ENCODE measurements around the gene CLCN1. TPM values are rescaled to one million over a fixed set of nuclear protein-coding genes. Genes with fewer than 3 reads are reported as not detected.

The CLCN1 gene
- not detected for total RNA-seq
- long read RNA-seq = 0 reads

GRCh38 chr7:143315776-143316175 is at the start of gene CLCN1:
Gene CLCN1 (plus strand): TSS chr7:143316111. CDS start chr7:143316213, 102 bp downstream.
- intact Hi-C loops (cut with micrococcal nuclease) = no loop called here
- DNase-seq (no peak), ATAC-seq (no peak)

- ATAC-seq (no peak), DNase-seq (no peak)
- intact Hi-C loops (cut with micrococcal nuclease) = no loop called here
Observed at GRCh38 chr7:143269251-143269650, 46.7 kb upstream of the CLCN1 start.

- ATAC-seq (no peak), DNase-seq (no peak)
- intact Hi-C loops (cut with micrococcal nuclease) = no loop called here
Observed at GRCh38 chr7:143271240-143271639, 44.7 kb upstream of the CLCN1 start.

- no peak for ATAC-seq
- intact Hi-C loops (cut with micrococcal nuclease) = no loop called here
- no peak for DNase-seq
Observed at GRCh38 chr7:143272871-143273270, 43.0 kb upstream of the CLCN1 start.

GRCh38 chr7:143279186-143280098 is 36.5 kb upstream of the CLCN1 start:
- ATAC-seq (peak; percentile 75), DNase-seq (no peak)
- intact Hi-C loops (cut with micrococcal nuclease) = no loop called here

- DNase-seq (no peak), ATAC-seq (no peak)
- intact Hi-C loops (cut with micrococcal nuclease) = no loop called here
Observed at GRCh38 chr7:143280160-143280559, 35.8 kb upstream of the CLCN1 start.

- DNase-seq = no peak
- intact Hi-C loops (cut with micrococcal nuclease) = no loop called here
- ATAC-seq = no peak
Observed at GRCh38 chr7:143280566-143280965, 35.3 kb upstream of the CLCN1 start.

- intact Hi-C loops (cut with micrococcal nuclease) = no loop called here
- ATAC-seq (no peak), DNase-seq (no peak)
Observed at GRCh38 chr7:143281529-143281928, 34.4 kb upstream of the CLCN1 start.

- ATAC-seq (no peak), DNase-seq (no peak)
- intact Hi-C loops (cut with micrococcal nuclease) = no loop called here
Observed at GRCh38 chr7:143282124-143282523, 33.8 kb upstream of the CLCN1 start.

- ATAC-seq (no peak), DNase-seq (no peak)
- intact Hi-C loops (cut with micrococcal nuclease) = no loop called here
Observed at GRCh38 chr7:143283381-143283780, 32.5 kb upstream of the CLCN1 start.

- DNase-seq (peak; percentile 40), ATAC-seq (peak; percentile 45)
- intact Hi-C loops (cut with micrococcal nuclease) = no loop called here
Observed at GRCh38 chr7:143284591-143285469, 31.1 kb upstream of the CLCN1 start, which contains the start of gene TMEM139. Gene TMEM139 (plus strand): TSS chr7:143284958. CDS start chr7:143285958, 1,000 bp downstream.

GRCh38 chr7:143285470-143285778 is 30.5 kb upstream of the CLCN1 start:
- peak; percentile 55 for DNase-seq
- ATAC-seq = peak; percentile 27
- intact Hi-C loops (cut with micrococcal nuclease) = no loop called here

GRCh38 chr7:143285806-143286521 is 29.9 kb upstream of the CLCN1 start:
- ATAC-seq (no peak), DNase-seq (no peak)
- intact Hi-C loops (cut with micrococcal nuclease) = no loop called here

GRCh38 chr7:143286522-143286890 is 29.4 kb upstream of the CLCN1 start:
- no peak for ATAC-seq
- DNase-seq = no peak
- intact Hi-C loops (cut with micrococcal nuclease) = no loop called here

- ATAC-seq = no peak
Observed at GRCh38 chr7:143287339-143287934, 28.5 kb upstream of the CLCN1 start.

GRCh38 chr7:143287935-143288826 is 27.7 kb upstream of the CLCN1 start, which contains the start of gene CASP2:
Gene CASP2 (plus strand): TSS chr7:143288351. CDS start chr7:143288456, 105 bp downstream.
- peak; percentile 98 for ATAC-seq
- intact Hi-C loops (cut with micrococcal nuclease) = no loop called here
- peak; percentile 99 for DNase-seq

More at GRCh38 chr7:143287339-143287934, 28.5 kb upstream of the CLCN1 start:
- intact Hi-C loops (cut with micrococcal nuclease) = no loop called here
- DNase-seq = no peak

- ATAC-seq (no peak), DNase-seq (no peak)
- intact Hi-C loops (cut with micrococcal nuclease) = no loop called here
Observed at GRCh38 chr7:143288836-143289235, 27.1 kb upstream of the CLCN1 start.

- ATAC-seq = no peak
- no peak for DNase-seq
- intact Hi-C loops (cut with micrococcal nuclease) = no loop called here
Observed at GRCh38 chr7:143289421-143289820, 26.5 kb upstream of the CLCN1 start.

Measured in left ventricle myocardium superior (tissue), 1 donor.